Hematopoietic multipotent progenitor cell treated with erythropoietin and hydrocortisone succinate and interleukin-3 and kit ligand, for 17 days (in vitro differentiated cells): ENCODE results near the gene LRRC52.
"Not testable (repeated sequence)": the region's sequence is repeated elsewhere in the genome, so short reads cannot be mapped to it uniquely, and the experiment has no call there.

Experiments
- DNase-seq: peaks from one replicate; pipeline ENCODE4 v3.0.0-alpha.2; 2015; ENCODE audit warnings: low spot score

Gene LRRC52

DNA sequence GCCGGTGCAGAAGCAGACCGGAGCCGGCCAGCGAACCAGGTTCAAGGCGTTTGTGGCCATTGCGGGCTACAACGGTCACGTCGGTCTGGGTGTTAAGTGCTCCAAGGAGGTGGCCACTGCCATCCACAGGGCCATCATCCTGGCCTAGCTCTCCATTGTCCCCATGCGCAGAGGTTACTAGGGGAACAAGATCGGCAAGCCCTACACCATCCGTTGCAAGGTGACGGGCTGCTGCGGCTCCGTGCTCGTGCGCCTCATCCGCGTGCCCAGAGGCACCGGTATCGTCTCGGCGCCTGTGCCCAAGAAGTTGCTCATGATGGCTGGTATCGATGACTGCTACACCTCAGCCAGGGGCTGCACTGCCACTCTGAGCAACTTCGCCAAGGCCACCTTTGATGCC is 38.1 kb downstream of the LRRC52 start:
- DNase-seq, result no peak

DNA sequence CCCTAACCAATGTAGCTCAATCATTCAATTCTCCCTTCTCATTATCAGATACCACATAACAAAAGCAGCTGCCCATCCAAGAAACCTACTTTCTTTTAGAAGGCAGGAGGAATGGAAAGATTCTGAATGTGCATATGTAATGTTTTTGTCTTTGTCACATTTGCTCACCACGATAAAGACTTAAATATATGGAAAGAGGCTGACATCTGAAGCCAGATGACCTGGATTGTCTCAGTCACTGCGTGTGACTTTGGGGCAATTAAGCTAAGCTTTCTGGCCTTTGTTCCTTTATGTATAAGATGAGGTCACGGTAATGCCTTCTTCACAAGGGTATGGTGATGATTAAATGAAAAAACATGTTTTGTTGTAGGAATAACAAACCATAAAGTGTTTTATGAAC is 42.6 kb downstream of the LRRC52 start:
- no peak for DNase-seq

DNA sequence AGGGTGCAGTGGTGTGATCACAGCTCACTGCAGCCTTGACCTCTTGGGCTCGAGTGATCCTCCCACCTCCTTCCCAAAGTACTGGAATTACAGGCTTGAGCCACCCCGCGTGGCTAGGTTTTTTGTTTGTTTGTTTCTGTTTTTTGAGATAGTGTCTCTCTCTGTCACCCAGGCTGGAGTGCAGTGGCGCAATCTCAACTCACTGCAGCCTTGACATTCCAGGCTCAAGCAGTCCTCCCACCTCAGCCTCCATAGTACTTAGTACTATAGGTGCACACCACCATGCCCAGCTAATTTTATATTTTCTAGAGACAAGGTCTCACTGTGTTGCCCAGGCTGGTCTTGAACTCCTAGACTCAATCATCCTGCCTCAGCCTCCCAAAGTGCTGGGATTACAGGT is 47.6 kb downstream of the LRRC52 start:
- DNase-seq, result not testable (repeated sequence)

DNA sequence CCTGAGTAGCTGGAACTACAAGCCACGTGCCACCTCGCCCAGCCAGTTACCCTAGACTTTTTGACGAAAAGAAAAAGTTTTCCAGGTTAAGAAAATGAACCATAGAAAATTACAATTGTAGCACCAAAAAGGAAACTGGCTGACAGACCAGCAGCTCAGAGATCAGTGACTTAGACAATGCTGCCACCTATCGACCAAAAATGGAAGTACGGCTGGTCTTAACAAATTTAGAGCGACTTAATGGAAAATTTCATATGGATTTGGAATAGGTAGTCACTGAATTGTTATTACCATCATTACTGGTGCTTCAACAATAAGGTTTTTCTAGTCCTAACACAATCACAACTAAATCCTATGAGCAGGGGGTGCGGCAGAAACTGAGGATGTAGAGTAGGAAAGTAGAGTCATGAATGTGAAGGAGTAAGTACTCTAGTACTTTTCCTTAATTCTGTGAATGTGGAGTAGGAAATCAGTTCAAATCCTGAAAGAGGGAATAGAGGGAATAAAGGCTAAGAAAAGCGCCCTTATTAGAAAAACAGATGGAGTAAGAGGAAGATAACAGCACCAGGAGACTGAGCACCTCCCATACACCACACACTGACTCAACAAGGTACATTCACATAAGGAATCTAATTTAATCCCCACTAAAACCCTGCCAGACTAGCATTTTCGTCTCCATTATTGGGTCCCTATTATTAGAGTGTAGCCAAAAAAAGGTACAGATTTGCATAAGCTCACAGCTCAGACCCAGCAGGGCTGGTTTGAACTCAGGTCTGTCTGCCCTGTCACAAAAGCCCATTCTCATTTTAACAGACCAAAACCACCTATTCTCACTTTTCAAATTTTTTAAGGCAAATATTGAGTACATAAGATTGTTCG is 49.4 kb downstream of the LRRC52 start:
- peak; percentile 85 for DNase-seq

DNA sequence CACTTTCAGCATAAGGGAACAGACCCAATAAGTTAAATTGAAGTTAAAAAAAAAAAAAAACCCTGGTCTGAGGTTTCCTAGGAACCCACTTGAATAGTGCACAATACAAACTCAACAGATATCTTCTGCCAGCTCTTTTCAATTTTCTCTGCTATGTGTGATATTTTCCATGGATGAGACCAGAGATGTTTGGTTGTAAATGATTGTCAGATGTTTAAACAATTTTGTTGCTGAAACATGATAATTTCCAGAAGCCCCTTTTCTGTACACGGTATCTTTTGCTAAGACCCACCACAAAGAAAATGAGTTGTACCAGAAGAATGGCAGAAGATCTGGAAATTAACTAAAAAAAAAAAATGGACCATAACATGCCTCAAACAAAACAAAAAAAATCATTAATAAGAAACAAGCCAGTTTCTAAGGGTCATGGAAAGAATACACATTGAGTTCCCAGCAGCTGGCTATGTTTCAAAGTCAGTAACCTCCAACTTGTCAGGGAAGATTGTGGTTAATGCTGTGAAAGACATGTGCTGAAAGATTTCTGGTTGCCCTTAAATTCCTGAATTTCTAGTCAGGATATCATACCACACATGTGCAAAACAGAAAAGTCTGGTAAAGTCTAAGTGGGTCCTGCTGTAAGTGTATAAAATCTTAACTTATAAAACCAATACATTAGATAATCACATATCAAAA is 51.6 kb downstream of the LRRC52 start:
- DNase-seq, result no peak

DNA sequence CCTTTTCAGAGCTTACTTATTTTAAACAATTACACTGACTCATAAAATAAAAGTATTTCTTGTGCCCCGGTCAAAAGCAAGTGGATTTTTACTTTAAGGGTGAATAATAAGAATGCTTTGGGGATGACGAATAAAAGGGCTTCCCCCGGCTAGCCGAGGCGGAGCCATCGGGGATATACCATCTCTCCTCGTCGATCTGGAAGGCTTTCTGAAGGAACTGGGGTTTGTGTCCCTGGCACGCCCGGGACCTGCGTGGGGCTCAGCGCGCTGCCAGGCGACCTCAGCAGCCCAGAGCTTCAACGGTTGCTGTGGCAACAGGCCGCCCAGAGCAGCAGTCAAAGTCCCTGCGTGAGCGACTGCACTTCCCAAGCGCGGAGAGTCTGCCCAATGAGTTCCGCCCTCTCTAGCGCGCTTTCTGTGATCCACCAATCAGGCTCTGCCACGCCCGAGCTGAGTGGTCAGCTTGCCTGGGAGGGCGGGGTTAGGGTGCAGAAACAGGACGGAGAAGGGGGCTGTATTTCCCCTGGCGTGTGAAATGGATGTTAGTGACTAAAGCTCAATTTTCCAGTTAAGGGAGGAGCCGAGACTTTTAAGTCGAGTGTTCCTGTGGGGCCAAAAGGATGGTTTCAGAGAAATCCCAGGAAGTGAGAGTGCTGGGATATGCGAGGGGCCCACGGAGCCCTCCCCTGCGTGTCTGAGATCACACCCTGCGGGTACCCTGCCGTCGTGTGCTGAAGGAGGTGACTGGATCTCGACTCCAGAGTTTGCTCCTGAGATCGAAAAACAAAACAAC is 54.3 kb downstream of the LRRC52 start:
- DNase-seq, result peak; percentile 93

DNA sequence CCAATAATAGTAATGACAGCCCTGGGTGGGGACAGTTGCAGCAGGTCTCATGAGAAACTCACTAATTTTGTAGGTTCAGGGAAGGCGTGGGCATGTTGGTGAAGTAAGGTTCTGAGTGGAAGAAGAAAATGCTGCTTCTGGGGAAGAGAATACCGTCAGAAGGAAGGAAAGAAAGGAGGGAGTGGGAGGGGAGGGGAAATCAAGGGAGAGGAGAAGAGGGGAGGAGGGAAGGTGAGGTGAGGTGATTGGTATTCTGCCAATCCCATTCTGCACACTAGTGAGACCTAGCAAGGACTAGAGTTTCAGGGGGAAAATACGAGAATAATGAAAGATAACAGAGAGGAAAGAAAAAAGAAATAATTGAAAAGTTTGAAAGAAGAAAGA is 54.9 kb downstream of the LRRC52 start:
- no peak for DNase-seq

DNA sequence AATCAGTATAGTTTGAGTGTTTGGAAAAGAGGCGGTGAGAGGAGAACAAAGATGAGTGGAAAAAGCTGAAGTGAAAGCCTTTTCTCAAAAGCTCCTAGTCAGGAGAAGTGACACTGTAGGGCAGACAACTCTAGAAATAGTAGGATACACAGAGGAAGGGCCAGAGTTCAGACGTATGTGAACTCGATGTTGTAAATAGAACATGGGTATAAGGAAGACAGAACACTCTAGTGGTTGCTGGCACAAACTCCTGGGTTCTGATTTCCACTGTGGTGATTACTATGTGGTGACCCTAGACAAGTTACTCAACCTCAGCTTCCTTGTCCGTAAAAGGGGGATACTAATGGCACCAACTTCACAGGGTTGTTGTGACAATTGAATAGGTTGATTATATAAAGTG is 57.0 kb downstream of the LRRC52 start:
- DNase-seq, result no peak

DNA sequence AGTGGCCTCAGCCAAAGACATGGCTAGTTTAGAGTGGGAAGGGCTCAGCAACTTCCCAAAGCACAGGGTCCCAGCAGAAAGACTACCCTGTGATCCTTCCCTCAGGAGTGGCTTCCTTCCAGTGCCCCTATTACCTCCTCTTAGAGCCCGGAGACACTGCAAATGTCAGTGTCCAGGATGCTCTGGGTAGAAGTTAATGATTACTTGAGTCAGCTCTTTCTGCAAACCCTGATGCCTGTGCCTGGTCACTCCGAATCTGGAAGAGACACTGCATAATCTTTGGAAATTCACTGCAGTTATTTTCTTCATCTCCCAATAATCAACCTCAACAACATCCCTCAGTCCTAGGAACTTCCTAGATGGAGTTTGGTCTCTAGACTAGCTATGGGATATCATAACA is 60.0 kb downstream of the LRRC52 start:
- DNase-seq, result no peak

DNA sequence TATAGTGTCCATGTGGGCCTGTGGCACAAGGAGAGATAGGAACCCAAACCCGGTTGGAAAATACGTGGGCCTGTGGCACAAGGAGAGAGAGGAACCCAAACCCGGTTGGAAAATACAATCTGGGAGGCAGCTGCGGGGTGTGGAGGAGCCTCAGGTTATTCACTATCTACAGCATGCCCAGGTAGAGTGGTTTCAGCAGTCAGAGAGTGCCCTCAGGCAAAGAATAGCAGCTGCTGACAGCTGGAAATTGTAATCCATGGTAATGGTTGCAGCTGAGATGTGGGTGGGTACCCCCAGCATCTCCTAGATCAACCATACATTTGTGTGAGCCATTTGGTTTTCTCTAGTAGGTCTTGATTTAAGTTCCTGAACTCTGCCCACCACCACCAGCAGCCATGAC is 61.4 kb downstream of the LRRC52 start:
- DNase-seq, result no peak

DNA sequence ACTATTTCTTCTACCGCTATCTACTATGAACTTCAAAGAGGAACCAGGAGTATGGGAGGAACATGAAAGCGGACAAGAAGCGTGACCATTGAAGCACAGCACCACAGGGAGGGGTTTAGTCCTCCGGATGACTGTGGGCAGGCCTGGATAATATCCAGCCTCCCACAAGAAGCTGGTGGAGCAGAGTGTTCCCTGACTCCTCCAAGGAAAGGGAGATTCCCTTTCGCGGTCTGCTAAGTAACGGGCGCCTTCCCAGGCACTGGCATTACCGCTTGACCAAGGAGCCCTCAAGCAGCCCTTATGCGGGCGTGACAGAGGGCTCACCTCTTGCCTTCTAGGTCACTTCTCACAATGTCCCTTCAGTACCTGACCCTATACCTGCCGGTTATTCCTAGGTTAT is 62.9 kb downstream of the LRRC52 start:
- DNase-seq, result not testable (repeated sequence)

DNA sequence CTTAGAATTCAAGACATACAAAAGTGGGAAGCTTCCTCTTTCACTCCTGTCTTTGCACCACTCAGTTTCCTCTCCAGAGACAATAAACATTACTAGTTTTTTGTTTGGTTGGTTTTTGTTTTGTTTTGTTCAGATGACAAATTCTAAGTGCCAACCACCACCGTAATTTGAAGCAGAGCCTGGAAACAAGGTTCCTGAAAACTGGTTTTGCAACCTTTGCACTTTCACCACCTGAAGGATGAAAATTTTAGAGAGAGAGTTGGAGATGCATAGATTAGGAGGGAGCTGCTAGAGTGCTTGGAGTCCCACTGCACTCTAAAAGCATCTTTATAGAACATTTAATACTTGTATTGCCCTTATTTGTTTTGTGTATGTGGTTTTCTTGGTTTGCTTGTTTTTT is 67.1 kb downstream of the LRRC52 start:
- no peak for DNase-seq

DNA sequence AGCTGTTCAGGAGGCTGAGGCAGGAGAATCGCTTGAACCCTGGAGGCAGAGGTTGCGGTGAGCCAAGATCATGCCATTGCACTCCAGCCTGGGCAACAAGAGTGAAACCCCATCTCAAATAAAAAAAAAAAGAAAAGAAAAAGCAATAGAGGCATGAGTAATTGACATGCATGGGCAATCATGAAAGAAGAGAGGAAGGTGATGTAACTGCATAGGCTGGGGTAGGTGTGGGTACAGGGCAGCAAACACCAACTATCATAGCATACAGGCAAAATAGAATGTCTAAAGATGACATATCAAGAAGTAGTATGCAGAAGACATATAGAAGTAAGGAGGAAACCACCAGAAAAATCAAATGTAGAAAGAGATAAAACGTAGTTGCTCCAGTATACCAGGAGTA is 68.3 kb downstream of the LRRC52 start:
- DNase-seq, result no peak
